ENCODE measurements around the gene RHPN2.

DNA sequence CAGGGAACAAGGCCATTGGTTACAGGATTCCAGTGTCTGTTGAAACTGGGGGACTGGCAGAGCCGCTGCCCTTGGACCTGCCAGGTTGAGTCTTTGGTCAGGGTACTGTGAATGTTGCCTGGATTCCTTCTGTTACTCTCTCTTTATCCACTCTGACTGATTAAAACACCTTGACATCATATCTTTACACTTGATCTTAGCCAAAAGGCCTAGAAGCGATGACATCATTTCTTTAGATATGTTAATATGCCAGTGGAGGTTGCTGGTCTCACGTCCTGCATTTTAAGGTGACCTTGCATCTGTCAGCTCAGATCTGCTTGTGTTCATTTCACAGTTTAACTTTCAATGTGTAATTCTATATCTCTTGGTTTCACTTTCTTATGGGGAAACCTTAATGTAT is 25.5 kb upstream of the RHPN2 start:
- TF ChIP-seq POLR2A (IDR thresholded peaks at IDR 0.05; ENCODE audit: low read length), result no peak
- TF ChIP-seq GATA1 (IDR thresholded peaks at IDR 0.05; ENCODE audit: low read depth, low read length), result no peak
